HepG2 (cell line): ENCODE measurements around the gene SEMA6B. TPM values are rescaled to one million over a fixed set of nuclear protein-coding genes. Genes with fewer than 3 reads are reported as not detected.

ENCODE experiments used
- ATAC-seq: fragments of 200-7000 bp; cut with Tn5 transposase; 3 replicates; pipeline ENCODE4 v1.9.1; 2020; ENCODE audit warnings: mild to moderate bottlenecking, moderate library complexity
- BruUV-seq: library from RNA; stranded (reverse); fragments of 400-500 nt; replicated peaks from 2 replicates; lab custom pipeline; 2021; lab: Mats Ljungman, UMichigan
- CTCF ChIA-PET: fragments of 300-600 bp; formaldehyde crosslinking; extraction: SDS; loops from one replicate; lab custom pipeline; 2021; ENCODE audit warnings: low total read pairs, inconsistent platforms, low intra/inter-chr PET ratio; lab: Yijun Ruan, JAX
- POLR2A ChIA-PET: fragments of 350-600 bp; sonication (Branson Sonifier 250); formaldehyde crosslinking; loops from one replicate; lab custom pipeline; 2020; ENCODE audit warnings: antibody characterized with exemption, inconsistent platforms; lab: Yijun Ruan, JAX
- DNase-seq: peaks from one replicate; pipeline ENCODE4 v3.0.0-alpha.2; 2015; ENCODE audit warnings: low spot score
- FAIRE-seq: peaks from 3 replicates; lab custom pipeline; 2011; peaks lifted over from hg19 to GRCh38; lab: Jason Lieb, UNC
- H2AFZ ChIP-seq: one replicate; pipeline ENCODE4 v1.6.1; 2011; ENCODE audit warnings: low read length, inconsistent platforms
- H3K27ac ChIP-seq: fragments of 300-600 bp; 3 replicates; pipeline ENCODE4 v1.8.0; 2011; ENCODE audit warnings: mixed run types, mild to moderate bottlenecking, mixed read lengths, low read length, inconsistent platforms; ENCODE audit not compliant: insufficient read depth; ENCODE audit errors: extremely low read length
- H3K27me3 ChIP-seq, 2 experiments: fragments of 200-600 bp in 1 of 2; 2 replicates in 1 of 2; 3 replicates in 1 of 2; pipeline versions ENCODE4 v1.6.0 to v1.8.0; 2011; ENCODE audit warnings: low read length in 2 of 2, mild to moderate bottlenecking in 2 of 2, moderate library complexity in 2 of 2, inconsistent platforms in 1 of 2; ENCODE audit not compliant: insufficient read depth in 2 of 2, control insufficient read depth in 1 of 2
- H3K36me3 ChIP-seq, 2 experiments: fragments of 200-600 bp in 1 of 2; replicated peaks in 1 of 2; 2 replicates in 1 of 2; 3 replicates in 1 of 2; pipeline versions ENCODE4 v1.5.1 to v1.8.0; 2011; ENCODE audit warnings: low read length in 2 of 2, inconsistent platforms in 1 of 2; ENCODE audit not compliant: insufficient read depth in 2 of 2, control insufficient read depth in 1 of 2
- H3K4me1 ChIP-seq: 2 replicates; pipeline ENCODE4 v1.5.1; 2012; ENCODE audit warnings: low read length, inconsistent platforms; ENCODE audit not compliant: insufficient read depth
- H3K4me2 ChIP-seq: 2 replicates; pipeline ENCODE4 v1.6.0; 2011; ENCODE audit warnings: low read depth, low read length, inconsistent platforms
- H3K4me3 ChIP-seq, 3 experiments: fragments of 200-600 bp in 1 of 3; sonication (generic), shearing (Covaris generic) in 1 of 3; replicated peaks in 1 of 3; 2 replicates each; pipeline ENCODE4 v1.5.1; 2011 to 2016; ENCODE audit warnings: low read length in 3 of 3, inconsistent platforms in 2 of 3, low read depth in 2 of 3, mild to moderate bottlenecking in 2 of 3, control low read depth in 1 of 3, mixed read lengths in 1 of 3; ENCODE audit not compliant: insufficient read depth in 1 of 3
- H3K79me2 ChIP-seq: one replicate; pipeline ENCODE4 v1.6.1; 2011; ENCODE audit warnings: low read length, inconsistent platforms; ENCODE audit not compliant: insufficient read depth
- H3K9ac ChIP-seq: 2 replicates; pipeline ENCODE4 v1.6.0; 2011; ENCODE audit warnings: mild to moderate bottlenecking, low read depth, low read length, inconsistent platforms; ENCODE audit not compliant: insufficient read depth
- H3K9me3 ChIP-seq: 2 replicates; pipeline ENCODE4 v1.5.1; 2012; ENCODE audit warnings: mild to moderate bottlenecking, low read length
- H4K20me1 ChIP-seq: 2 replicates; pipeline ENCODE4 v1.6.0; 2011; ENCODE audit warnings: inconsistent platforms, mild to moderate bottlenecking, low read length, moderate library complexity; ENCODE audit not compliant: insufficient read depth
- AKNA ChIP-seq: sonication (generic); formaldehyde crosslinking; IDR thresholded peaks from 2 replicates; pipeline ENCODE4 v1.4.0; 2020; ENCODE audit warnings: missing genetic modification reagents, borderline replicate concordance
- ARNT2 ChIP-seq: sonication (generic); formaldehyde crosslinking; IDR thresholded peaks from 2 replicates; pipeline ENCODE4 v1.8.0; 2022; ENCODE audit warnings: mild to moderate bottlenecking, low read depth, missing genetic modification reagents, moderate library complexity
- ATM ChIP-seq: fragments of 450-650 bp; IDR thresholded peaks from 2 replicates; pipeline ENCODE4 v1.7.1; 2017; ENCODE audit warnings: mild to moderate bottlenecking, borderline replicate concordance
- CTCF ChIP-seq: sonication (generic); formaldehyde crosslinking; IDR thresholded peaks from 2 replicates; pipeline ENCODE4 v1.5.0; 2020; ENCODE audit warnings: mild to moderate bottlenecking, missing genetic modification reagents, moderate library complexity
- GTF2F1 ChIP-seq: fragments of 150-350 bp; IDR thresholded peaks from 2 replicates; pipeline ENCODE4 v1.6.1; 2014; ENCODE audit warnings: low read length
- NAIF1 ChIP-seq: sonication (generic); formaldehyde crosslinking; IDR thresholded peaks from 2 replicates; pipeline ENCODE4 v1.5.0; 2020; ENCODE audit warnings: mild to moderate bottlenecking, missing genetic modification reagents, borderline replicate concordance
- SMARCC2 ChIP-seq: fragments of 450-650 bp; IDR thresholded peaks from 2 replicates; pipeline ENCODE4 v1.6.1; 2017; ENCODE audit warnings: antibody characterized with exemption, mild to moderate bottlenecking
- ZNF256 ChIP-seq: sonication (generic); formaldehyde crosslinking; conservative IDR thresholded peaks from 2 replicates; pipeline ENCODE4 v1.4.0; 2020; ENCODE audit warnings: missing genetic modification reagents
- ZNF687 ChIP-seq: sonication (generic); formaldehyde crosslinking; IDR thresholded peaks from 2 replicates; pipeline ENCODE4 v1.5.1; 2020; ENCODE audit warnings: mild to moderate bottlenecking, missing genetic modification reagents, moderate library complexity
- ZSCAN9 ChIP-seq: IDR thresholded peaks from 2 replicates; pipeline ENCODE4 v1.6.1; 2016; ENCODE audit warnings: borderline replicate concordance
- WGBS: methylation state at CpG from one replicate; pipeline ENCODE4 v1.1.6; 2017; ENCODE audit warnings: low lambda C conversion rate; 5-methylcytosine and 5-hydroxymethylcytosine counted together
- in situ Hi-C: cut with HindIII; loops from 2 replicates; pipeline ENCODE4 v1.10.0; 2017; ENCODE audit warnings: low pct_unique_long_range_greater_than_20kb; ENCODE audit not compliant: extremely low pct_ligation_motif_present
- intact Hi-C: fragments of 100-400 bp; cut with micrococcal nuclease; formaldehyde crosslinking; loops from one replicate; pipeline ENCODE4 v1.10.0; 2022; ENCODE audit not compliant: unreplicated experiment
- polyA plus RNA-seq, 8 experiments: library from polyadenylated mRNA; depleted of rRNA in 3 of 8; stranded (reverse) in 7 of 8; unstranded in 1 of 8; fragments of >200 nt; fragmentation: Illumina TruSeq in 4 of 8; extraction: Trizol in 4 of 8; gene quantifications; 2 replicates each; pipeline versions ENCODE4 v1.2.1 to v1.2.3, GENCODE V29; 2011 to 2016; ENCODE audit warnings: low read depth in 4 of 8, missing spikeins in 1 of 8, mixed read lengths in 1 of 8; ENCODE audit not compliant: insufficient read depth in 1 of 8
- total RNA-seq, 5 experiments: library from RNA; depleted of rRNA; stranded (reverse); fragments of >200 nt; fragmentation: Illumina TruSeq; extraction: Trizol; gene quantifications; 2 replicates each; pipeline ENCODE4 v1.2.3, GENCODE V29; 2016; ENCODE audit warnings: low read depth in 1 of 5

Gene SEMA6B
- total and polyA plus RNA-seq, 2 of the 13 experiments (the other 11 are each of a cell fraction or from before 2014, with no cell fraction given), result 45.5 to 67.1 TPM

- no peak for TF ChIP-seq AKNA (CRISPR knock-in tag)
- no peak for TF ChIP-seq ATM
Observed at GRCh38 chr19:4568886-4569285, 9.4 kb upstream of the SEMA6B start (continued).

- Histone ChIP-seq H3K4me3 (no peak overlapping the region), H3K4me1 (no peaks in the 10 kb centered on the region), H3K9me3 (no peaks in the 10 kb centered on the region), H3K79me2 (peaks cover 49% of the 10 kb centered on the region), H3K4me2 (no peak overlapping the region), H4K20me1 (peaks cover 29% of the 10 kb centered on the region), H3K27me3 (no peaks in the 10 kb centered on the region), H3K27ac (no peak overlapping the region), H3K9ac (no peak overlapping the region), H3K36me3 (peaks cover 5 to 8% of the 10 kb centered on the region in 2 experiments; a peak in 4 of 5 replicates), H2AFZ (no peak overlapping the region)
- 79% methylated on average over 14 of the region's 14 CpGs for WGBS
- FAIRE-seq (no peak), ATAC-seq (peak; percentile 84), DNase-seq (peak; percentile 40)
- in situ Hi-C loops, result no loop called here
- ChIA-PET CTCF (interaction anchor here (1.3 to 2.0 kb wide), 2 partner anchors 66 to 69 kb away, joined by 4 to 13 read pairs; no protein-coding TSS in a partner anchor), POLR2A (interaction anchor here (0.9 kb wide), 1 partner anchor 12 kb away, joined by 3 read pairs; no protein-coding TSS in a partner anchor)
- intact Hi-C loops, result no loop called here
- no TSS peak for BruUV-seq
- no peak for TF ChIP-seq ZNF256 (CRISPR knock-in tag)
- no peak for TF ChIP-seq ZSCAN9
- peak; percentile 42; the same call in 1 of the 2 replicates for TF ChIP-seq ZNF687 (CRISPR knock-in tag)
- TF ChIP-seq SMARCC2, result no peak
- no peak for TF ChIP-seq ARNT2 (CRISPR knock-in tag)
- TF ChIP-seq NAIF1 (CRISPR knock-in tag), result no peak
- no peak for TF ChIP-seq GTF2F1
- peak; percentile 93 for TF ChIP-seq CTCF (CRISPR knock-in tag)
Observed at GRCh38 chr19:4567584-4568071, 8.1 kb upstream of the SEMA6B start.
